K562 (cell line): ENCODE data around the gene ITPK1. TPM values are rescaled to one million over a fixed set of nuclear protein-coding genes. Genes with fewer than 3 reads are reported as not detected.

ENCODE experiments used
- ATAC-seq: fragments of 200-7000 bp; cut with Tn5 transposase; 3 replicates; pipeline ENCODE4 v1.9.1; 2020; ENCODE audit warnings: moderate library complexity
- BruUV-seq: library from RNA; stranded (reverse); fragments of 400-500 nt; replicated peaks from 2 replicates; lab custom pipeline; 2021; lab: Mats Ljungman, UMichigan
- CTCF ChIA-PET: fragments of 300-600 bp; formaldehyde crosslinking; extraction: SDS; loops from one replicate; lab custom pipeline; 2021; ENCODE audit warnings: low intra/inter-chr PET ratio; lab: Yijun Ruan, JAX
- POLR2A ChIA-PET: fragments of 300-600, 350-650 bp; sonication (Branson Sonifier 250); formaldehyde crosslinking; extraction: SDS; loops from one replicate; lab custom pipeline; 2021; ENCODE audit warnings: antibody characterized with exemption, inconsistent platforms; lab: Yijun Ruan, JAX
- DNase-seq, 4 experiments: peaks; one replicate each; pipeline versions ENCODE4 v3.0.0 to v3.0.0-alpha.2; 2011 to 2018; ENCODE audit warnings: low spot score in 3 of 4, mixed read lengths in 3 of 4; ENCODE audit errors: extremely low read depth in 1 of 4
- FAIRE-seq: peaks from 2 replicates; lab custom pipeline; 2011; peaks lifted over from hg19 to GRCh38; lab: Jason Lieb, UNC
- H2AFZ ChIP-seq: 2 replicates; pipeline ENCODE4 v1.6.0; 2011; ENCODE audit warnings: low read depth, low read length, control low read depth, inconsistent platforms
- H3K27ac ChIP-seq: fragments of 200-600 bp; 3 replicates; pipeline ENCODE4 v1.8.0; 2011; ENCODE audit warnings: low read depth, mild to moderate bottlenecking, control low read depth, inconsistent platforms, low read length, moderate library complexity, mixed read lengths; ENCODE audit errors: extremely low read depth
- H3K27me3 ChIP-seq, 2 experiments: fragments of 300-600 bp in 1 of 2; 2 replicates in 1 of 2; 3 replicates in 1 of 2; pipeline versions ENCODE4 v1.6.0 to v1.8.0; 2011; ENCODE audit warnings: inconsistent platforms in 2 of 2, low read length in 2 of 2, mild to moderate bottlenecking in 1 of 2, mixed read lengths in 1 of 2, moderate library complexity in 1 of 2; ENCODE audit not compliant: control insufficient read depth in 2 of 2, insufficient read depth in 2 of 2
- H3K36me3 ChIP-seq: fragments of 300-600 bp; 3 replicates; pipeline ENCODE4 v1.8.0; 2011; ENCODE audit warnings: mild to moderate bottlenecking, low read length, inconsistent platforms; ENCODE audit not compliant: control insufficient read depth, insufficient read depth
- H3K4me1 ChIP-seq, 2 experiments: fragments of 200-600 bp in 1 of 2; replicated peaks in 1 of 2; 2 replicates in 1 of 2; 3 replicates in 1 of 2; pipeline versions ENCODE4 v1.5.1 to v1.8.0; 2011; ENCODE audit warnings: inconsistent platforms in 2 of 2, low read length in 2 of 2, mild to moderate bottlenecking in 1 of 2, mixed read lengths in 1 of 2, moderate library complexity in 1 of 2; ENCODE audit not compliant: control insufficient read depth in 2 of 2, insufficient read depth in 2 of 2
- H3K4me2 ChIP-seq: 2 replicates; pipeline ENCODE4 v1.6.1; 2011; ENCODE audit warnings: low read length, control low read depth, inconsistent platforms, mixed read lengths; ENCODE audit not compliant: insufficient read depth
- H3K4me3 ChIP-seq: fragments of 200-600 bp; sonication (generic), shearing (Covaris generic); 2 replicates; pipeline ENCODE4 v1.5.1; 2016; ENCODE audit warnings: control low read depth, inconsistent platforms
- H3K79me2 ChIP-seq: fragments of 200-600 bp; 3 replicates; pipeline ENCODE4 v1.8.0; 2011; ENCODE audit warnings: low read length, inconsistent platforms; ENCODE audit not compliant: control insufficient read depth, insufficient read depth
- H3K9ac ChIP-seq, 2 experiments: 2 replicates each; pipeline versions ENCODE4 v1.6.0 to v1.6.1; 2011; ENCODE audit warnings: low read depth in 2 of 2, low read length in 2 of 2, control low read depth in 1 of 2, inconsistent platforms in 1 of 2, mild to moderate bottlenecking in 1 of 2, mixed read lengths in 1 of 2; ENCODE audit not compliant: insufficient read depth in 1 of 2
- H3K9me1 ChIP-seq: one replicate; pipeline ENCODE4 v1.6.0; 2011; ENCODE audit warnings: inconsistent platforms, mild to moderate bottlenecking, low read length, moderate library complexity; ENCODE audit not compliant: control insufficient read depth, insufficient read depth
- H3K9me3 ChIP-seq: replicated peaks from 2 replicates; pipeline ENCODE4 v1.5.1; 2011; ENCODE audit warnings: low read depth, low read length, inconsistent platforms; ENCODE audit not compliant: control insufficient read depth, insufficient read depth
- H4K20me1 ChIP-seq: replicated peaks from 2 replicates; pipeline ENCODE4 v1.6.1; 2011; ENCODE audit warnings: low read length, inconsistent platforms, mixed read lengths; ENCODE audit not compliant: control insufficient read depth, insufficient read depth
- ATF6 ChIP-seq: sonication (generic); formaldehyde crosslinking; IDR thresholded peaks from 2 replicates; pipeline ENCODE4 v1.4.0; 2020; ENCODE audit warnings: mild to moderate bottlenecking, missing genetic modification reagents
- CREB5 ChIP-seq: fragments of 250-450 bp; sonication (Bioruptor Pico); IDR thresholded peaks from 2 replicates; pipeline ENCODE4 v1.5.0; 2020; ENCODE audit warnings: mild to moderate bottlenecking
- CTBP1 ChIP-seq: fragments of 450-650 bp; IDR thresholded peaks from 2 replicates; pipeline ENCODE4 v1.6.1; 2016; ENCODE audit warnings: borderline replicate concordance
- ESRRA ChIP-seq: fragments of 450-650 bp; IDR thresholded peaks from 2 replicates; pipeline ENCODE4 v1.6.1; 2014; ENCODE audit warnings: low read depth, mild to moderate bottlenecking, moderate library complexity, borderline replicate concordance
- IFI16 ChIP-seq: fragments of 250-450 bp; sonication (Bioruptor Pico); IDR thresholded peaks from 2 replicates; pipeline ENCODE4 v2.1.2; 2022; ENCODE audit warnings: mild to moderate bottlenecking, inconsistent platforms
- SIRT6 ChIP-seq: IDR thresholded peaks from one replicate; pipeline ENCODE4 v1.6.1; 2012; ENCODE audit warnings: low read depth, mild to moderate bottlenecking, control low read depth, inconsistent platforms, low read length, moderate library complexity
- TAF1 ChIP-seq: IDR thresholded peaks from 2 replicates; pipeline ENCODE4 v1.6.1; 2011; ENCODE audit warnings: mild to moderate bottlenecking, low read length, moderate library complexity; ENCODE audit not compliant: insufficient read depth, control insufficient read depth, severe bottlenecking; ENCODE audit errors: extremely low read depth
- TRIM24 ChIP-seq, 2 experiments: fragments of 450-650 bp; IDR thresholded peaks; 2 replicates each; pipeline ENCODE4 v1.6.1; 2016
- TRIM28 ChIP-seq: fragments of 450-650 bp; IDR thresholded peaks from 2 replicates; pipeline ENCODE4 v1.6.1; 2017
- ZHX1 ChIP-seq: fragments of 150-350 bp; conservative IDR thresholded peaks from 2 replicates; pipeline ENCODE4 v1.6.1; 2014; ENCODE audit warnings: low read length
- ZNF316 ChIP-seq: fragments of 450-650 bp; IDR thresholded peaks from 2 replicates; pipeline ENCODE4 v1.6.1; 2016
- WGBS: fragments of 100-300 bp; shearing (Covaris generic); methylation state at CpG from one replicate; pipeline ENCODE4 v1.1.6; 2016; ENCODE audit warnings: low coverage, mixed read lengths; ENCODE audit not compliant: insufficient coverage; ENCODE audit errors: missing lambda C conversion rate; 5-methylcytosine and 5-hydroxymethylcytosine counted together
- in situ Hi-C: fragments of 300-500 bp; cut with MboI; formaldehyde crosslinking; loops from 4 replicates; pipeline ENCODE4 v1.15.0; 2018; ENCODE audit warnings: inconsistent platforms, mixed read lengths
- intact Hi-C: fragments of 100-400 bp; cut with micrococcal nuclease; formaldehyde crosslinking; loops from 2 replicates; pipeline ENCODE4 v1.14.2; 2022
- polyA plus RNA-seq, 8 experiments: library from polyadenylated mRNA; depleted of rRNA in 4 of 8; stranded (reverse) in 5 of 8; unstranded in 3 of 8; fragments of >200 nt; fragmentation: Nextera tagmentation in 2 of 8; fragmentation: Illumina TruSeq in 1 of 8; extraction: Ambion mirVana in 2 of 8; extraction: Trizol in 1 of 8; gene quantifications; 2 replicates each; pipeline versions ENCODE4 v1.2.1 to v1.2.3, GENCODE V29; 2011 to 2014; ENCODE audit warnings: inconsistent platforms in 1 of 8, missing spikeins in 1 of 8
- total RNA-seq, 7 experiments: library from RNA; depleted of rRNA in 6 of 7; stranded (reverse); fragments of >200 nt in 6 of 7; fragmentation: Illumina TruSeq in 2 of 7; extraction: Trizol in 2 of 7; gene quantifications; 2 replicates each; pipeline versions ENCODE4 v1.2.1 to v1.2.3, GENCODE V29; 2011 to 2021; ENCODE audit warnings: low replicate concordance in 1 of 7
- TF ChIP-seq, protein P1 (sequence below): fragments of 250-450 bp; sonication (Bioruptor Pico); IDR thresholded peaks from 2 replicates; pipeline ENCODE4 v1.5.0; 2021

The ITPK1 gene
- total and polyA plus RNA-seq, 9 of the 15 experiments (the other 6 are each of a cell fraction or from before 2014, with no cell fraction given), result 1.2 to 39.2 (median 23.0) TPM

DNA sequence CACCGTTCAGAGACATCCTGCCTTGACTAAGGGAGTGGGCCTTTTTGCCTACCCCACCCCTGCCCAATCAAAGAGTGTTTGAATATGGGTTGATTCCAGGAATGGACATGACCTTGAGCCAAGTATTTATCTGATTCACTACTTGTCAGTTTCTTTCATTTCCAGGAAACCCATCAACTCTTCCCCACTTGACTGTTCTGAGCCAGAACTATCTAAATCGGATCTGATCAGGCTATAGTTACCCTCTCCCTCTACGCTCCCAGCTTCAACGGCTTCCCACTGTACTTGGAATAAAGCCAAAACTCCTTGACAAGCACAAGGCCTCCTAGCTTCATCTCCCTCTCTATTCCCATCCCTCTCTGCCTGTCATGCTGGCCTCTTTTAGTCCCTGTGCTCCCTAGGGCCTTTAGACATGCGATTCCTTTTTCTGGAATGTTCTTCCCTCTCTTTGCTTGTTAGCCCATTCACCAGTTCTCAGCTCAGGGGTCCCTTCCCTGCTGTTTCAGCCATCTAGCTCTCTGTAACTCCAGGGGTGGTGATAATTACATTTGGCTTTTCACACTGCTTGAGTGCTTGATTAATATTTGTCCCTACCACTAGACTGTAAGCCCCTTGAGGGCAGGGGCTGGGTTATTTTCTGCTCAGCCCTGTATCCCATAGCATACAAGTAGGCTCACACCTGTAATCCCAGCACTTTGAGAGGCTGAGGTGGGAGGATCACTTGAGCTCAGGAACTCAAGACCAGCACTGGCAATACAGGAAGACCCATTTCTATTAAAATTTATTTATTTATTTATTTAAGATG lies 5.5 kb upstream of the ITPK1 start:
- no peaks in the 10 kb centered on the region for H4K20me1 ChIP-seq
- H3K9me3 ChIP-seq, result no peaks in the 10 kb centered on the region
- FAIRE-seq (no peak), DNase-seq (no peak), ATAC-seq (no peak; the same call in 2 of the 3 replicates)
- no peaks in the 10 kb centered on the region for H3K27me3 ChIP-seq
- no peaks in the 10 kb centered on the region for H3K36me3 ChIP-seq
- no peaks in the 10 kb centered on the region for H3K79me2 ChIP-seq
- no peaks in the 10 kb centered on the region for H3K9me1 ChIP-seq
- intact Hi-C loops, result no loop called here
- no TSS peak for BruUV-seq
- H2AFZ ChIP-seq, result 0 out of 2 replicates have a peak overlapping the region, but pooled peaks have one; percentile 42
- in situ Hi-C loops, result no loop called here
- 9% methylated on average over 5 of the region's 5 CpGs for WGBS
- H3K9ac ChIP-seq, result no peak overlapping the region
- CTCF ChIA-PET, result interaction anchor here (0.6 kb wide), 1 partner anchor 35 kb away, joined by 3 read pairs; no protein-coding TSS in a partner anchor
- peaks cover 9 to 15% of the 10 kb centered on the region in 2 experiments; a peak in 4 of 5 replicates for H3K4me1 ChIP-seq
- H3K27ac ChIP-seq, result peak overlapping the region; percentile 41; the same call in 1 of the 3 replicates
- POLR2A ChIA-PET, result interaction anchor here (0.6 kb wide), 1 partner anchor 203 kb away, joined by 3 read pairs; no protein-coding TSS in a partner anchor
- no peak overlapping the region for H3K4me2 ChIP-seq
- no peak overlapping the region for H3K4me3 ChIP-seq
- TF ChIP-seq ZHX1 (no peak), ESRRA (peak; percentile 83), CREB5 (CRISPR knock-in tag) (no peak), SIRT6 (no peak), ATF6 (no peak), ZNF316 (peak; percentile 82), TRIM24 (IDR thresholded peaks at IDR 0.05) (peak in 1 of 2 experiments; percentile 30; a peak in 1 of 4 replicates), TRIM28 (peak; percentile 83; the same call in 1 of the 2 replicates), CTBP1 (0 out of 2 replicates have a peak, but pooled peaks have one; percentile 14), TAF1 (no peak), IFI16 (CRISPR knock-in tag) (no peak)
- TF ChIP-seq, protein P1, sequence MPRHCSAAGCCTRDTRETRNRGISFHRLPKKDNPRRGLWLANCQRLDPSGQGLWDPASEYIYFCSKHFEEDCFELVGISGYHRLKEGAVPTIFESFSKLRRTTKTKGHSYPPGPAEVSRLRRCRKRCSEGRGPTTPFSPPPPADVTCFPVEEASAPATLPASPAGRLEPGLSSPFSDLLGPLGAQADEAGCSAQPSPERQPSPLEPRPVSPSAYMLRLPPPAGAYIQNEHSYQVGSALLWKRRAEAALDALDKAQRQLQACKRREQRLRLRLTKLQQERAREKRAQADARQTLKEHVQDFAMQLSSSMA (CRISPR knock-in tag), result no peak
